Stimulated activated CD8-positive, alpha-beta memory T cell treated with anti-CD3 and anti-CD28 coated beads, Interleukin-12 subunit alpha, Interleukin-12 subunit beta, amount 100 ng/mL, for 24 hours (primary cell): ENCODE results near the gene CTNNA3.

Experiments
- DNase-seq: peaks from one replicate; pipeline ENCODE4 v3.0.0-alpha.2; 2020; ENCODE audit errors: extremely low read depth

The CTNNA3 gene

GRCh38 chr10:66760941-66761340, 935.1 kb downstream of the CTNNA3 start:
- DNase-seq, result no peak

GRCh38 chr10:66755474-66755873, 940.5 kb downstream of the CTNNA3 start:
- no peak for DNase-seq

- no peak for DNase-seq
These were observed 943.3 kb downstream of the CTNNA3 start for GRCh38 chr10:66752714-66753113.

GRCh38 chr10:66748217-66748616, 947.8 kb downstream of the CTNNA3 start:
- no peak for DNase-seq

- no peak for DNase-seq
These were observed 948.5 kb downstream of the CTNNA3 start for GRCh38 chr10:66747451-66747850.

- no peak for DNase-seq
These were observed 949.3 kb downstream of the CTNNA3 start for GRCh38 chr10:66746711-66747110.

GRCh38 chr10:66746246-66746645, 949.7 kb downstream of the CTNNA3 start:
- DNase-seq, result no peak

- DNase-seq, result no peak
These were observed 951.1 kb downstream of the CTNNA3 start for GRCh38 chr10:66744915-66745314.

- no peak for DNase-seq
These were observed 958.8 kb downstream of the CTNNA3 start for GRCh38 chr10:66737241-66737640.

GRCh38 chr10:66723608-66724400, 972.2 kb downstream of the CTNNA3 start:
- DNase-seq, result no peak

- DNase-seq, result no peak
These were observed 976.5 kb downstream of the CTNNA3 start for GRCh38 chr10:66719483-66719882.

GRCh38 chr10:66717231-66717981, 978.6 kb downstream of the CTNNA3 start:
- DNase-seq, result no peak

- DNase-seq, result no peak
These were observed 981.3 kb downstream of the CTNNA3 start for GRCh38 chr10:66714741-66715140.

- no peak for DNase-seq
These were observed 982.6 kb downstream of the CTNNA3 start for GRCh38 chr10:66713387-66713786.

- no peak for DNase-seq
These were observed 997.9 kb downstream of the CTNNA3 start for GRCh38 chr10:66698069-66698468.

GRCh38 chr10:66695046-66695445, 1000.9 kb downstream of the CTNNA3 start:
- no peak for DNase-seq

- DNase-seq, result no peak
These were observed 1011.4 kb downstream of the CTNNA3 start for GRCh38 chr10:66684581-66684980.

- DNase-seq, result no peak
These were observed 1015.1 kb downstream of the CTNNA3 start for GRCh38 chr10:66680886-66681285.

- DNase-seq, result no peak
These were observed 1017.5 kb downstream of the CTNNA3 start for GRCh38 chr10:66678521-66678920.

GRCh38 chr10:66673071-66673470, 1022.9 kb downstream of the CTNNA3 start:
- DNase-seq, result no peak

GRCh38 chr10:66671562-66671961, 1024.4 kb downstream of the CTNNA3 start:
- DNase-seq, result no peak

- no peak for DNase-seq
These were observed 1024.9 kb downstream of the CTNNA3 start for GRCh38 chr10:66671064-66671463.

- DNase-seq, result no peak
These were observed 1039.5 kb downstream of the CTNNA3 start for GRCh38 chr10:66656499-66656898.
